HUES48 (cell line): ENCODE measurements around the gene TRAPPC4.
"Not testable (repeated sequence)": the region's sequence is repeated elsewhere in the genome, so short reads cannot be mapped to it uniquely, and the experiment has no call there.

Source experiments
- H3K27ac ChIP-seq: one replicate; pipeline ENCODE4 v1.7.0; 2013; ENCODE audit warnings: low read depth, low read length, inconsistent platforms
- H3K27me3 ChIP-seq: 2 replicates; pipeline ENCODE4 v1.6.1; 2013; ENCODE audit warnings: mild to moderate bottlenecking, low read length; ENCODE audit not compliant: control insufficient read depth, insufficient read depth
- H3K36me3 ChIP-seq: 2 replicates; pipeline ENCODE4 v1.6.1; 2013; ENCODE audit warnings: low read length; ENCODE audit not compliant: control insufficient read depth, insufficient read depth
- H3K4me1 ChIP-seq: 2 replicates; pipeline ENCODE4 v1.6.1; 2013; ENCODE audit warnings: mild to moderate bottlenecking, low read length; ENCODE audit not compliant: control insufficient read depth, insufficient read depth
- H3K4me3 ChIP-seq: 2 replicates; pipeline ENCODE4 v1.5.1; 2013; ENCODE audit warnings: mild to moderate bottlenecking, low read depth, low read length
- H3K9ac ChIP-seq: 2 replicates; pipeline ENCODE4 v1.6.1; 2013; ENCODE audit warnings: mild to moderate bottlenecking, low read depth, low read length, moderate library complexity
- H3K9me3 ChIP-seq: 2 replicates; pipeline ENCODE4 v1.6.1; 2013; ENCODE audit warnings: low read length; ENCODE audit not compliant: control insufficient read depth, insufficient read depth

The TRAPPC4 gene

DNA sequence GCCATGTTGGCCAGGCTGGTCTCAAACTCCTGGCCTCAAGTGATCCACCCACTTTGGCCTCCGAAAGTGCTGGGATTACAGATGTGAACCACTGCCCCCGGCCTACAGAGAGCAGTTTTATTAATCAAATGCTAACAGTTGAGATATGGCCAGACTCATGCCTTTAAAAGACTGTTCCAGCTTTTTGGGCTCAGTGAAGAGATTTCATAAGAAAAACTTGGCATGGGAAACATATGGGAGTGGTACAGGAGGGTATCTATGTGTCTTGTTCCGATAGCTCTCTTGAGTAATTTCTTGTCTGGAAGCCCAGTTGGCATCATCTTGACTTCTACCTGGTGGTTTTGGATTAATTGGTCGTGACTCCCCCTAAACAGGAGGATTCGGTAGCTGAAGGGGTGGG, 20.3 kb downstream of the TRAPPC4 start:
- Histone ChIP-seq H3K4me3 (no peak overlapping the region), H3K9ac (no peak overlapping the region), H3K27ac (no peak overlapping the region), H3K27me3 (no peaks in the 10 kb centered on the region), H3K9me3 (no peaks in the 10 kb centered on the region), H3K36me3 (no peaks in the 10 kb centered on the region), H3K4me1 (no peaks in the 10 kb centered on the region)

- not testable (repeated sequence) for H3K36me3 ChIP-seq, H3K4me1 ChIP-seq, H3K4me3 ChIP-seq, H3K27me3 ChIP-seq, H3K9me3 ChIP-seq, H3K9ac ChIP-seq, H3K27ac ChIP-seq
These were observed 20.9 kb downstream of the TRAPPC4 start for GRCh38 chr11:119039471-119039870.

GRCh38 chr11:119041821-119042514, 23.4 kb downstream of the TRAPPC4 start:
- H3K4me3 ChIP-seq, result no peak overlapping the region
- no peaks in the 10 kb centered on the region for H3K27me3 ChIP-seq
- H3K4me1 ChIP-seq, result peaks cover 6% of the 10 kb centered on the region; the same call in 1 of the 2 replicates
- no peaks in the 10 kb centered on the region for H3K9me3 ChIP-seq
- H3K36me3 ChIP-seq, result peaks cover 27% of the 10 kb centered on the region
- H3K27ac ChIP-seq, result no peak overlapping the region
- H3K9ac ChIP-seq, result no peak overlapping the region

GRCh38 chr11:119042927-119043326, 24.4 kb downstream of the TRAPPC4 start:
- Histone ChIP-seq H3K4me1 (peaks cover 6% of the 10 kb centered on the region; the same call in 1 of the 2 replicates), H3K27ac (no peak overlapping the region), H3K27me3 (no peaks in the 10 kb centered on the region), H3K9ac (no peak overlapping the region), H3K4me3 (no peak overlapping the region), H3K36me3 (peaks cover 37% of the 10 kb centered on the region), H3K9me3 (no peaks in the 10 kb centered on the region)

- Histone ChIP-seq H3K9me3 (no peaks in the 10 kb centered on the region), H3K36me3 (peaks cover 55% of the 10 kb centered on the region), H3K4me3 (no peak overlapping the region), H3K4me1 (peaks cover 6% of the 10 kb centered on the region; the same call in 1 of the 2 replicates), H3K27me3 (no peaks in the 10 kb centered on the region), H3K27ac (no peak overlapping the region), H3K9ac (no peak overlapping the region)
These were observed 26.1 kb downstream of the TRAPPC4 start for GRCh38 chr11:119044708-119045107.

DNA sequence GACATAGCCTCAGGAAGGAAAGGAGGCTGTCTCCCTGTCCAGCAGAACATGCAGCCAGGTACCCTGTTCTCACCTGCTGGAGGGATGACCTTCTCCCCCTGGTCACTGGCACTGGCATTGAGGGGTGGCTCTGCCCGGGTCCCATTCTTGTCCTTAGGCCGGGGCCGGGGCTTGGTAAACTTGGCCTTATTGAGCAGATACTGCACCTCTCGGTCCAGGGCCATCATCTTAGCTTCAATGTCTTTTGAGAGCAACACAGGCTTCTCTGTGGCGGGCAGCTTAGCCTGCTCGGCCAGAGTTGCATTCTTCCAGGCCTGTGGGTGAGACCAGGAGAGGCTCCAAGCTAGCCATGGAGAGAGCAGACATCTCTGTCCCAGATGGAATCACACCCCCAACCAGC, 27.9 kb downstream of the TRAPPC4 start:
- Histone ChIP-seq H3K27me3 (no peaks in the 10 kb centered on the region), H3K36me3 (peaks cover 73% of the 10 kb centered on the region), H3K9ac (no peak overlapping the region), H3K4me1 (peaks cover 6% of the 10 kb centered on the region; the same call in 1 of the 2 replicates), H3K27ac (no peak overlapping the region), H3K9me3 (no peaks in the 10 kb centered on the region), H3K4me3 (no peak overlapping the region)

GRCh38 chr11:119047205-119047604, 28.6 kb downstream of the TRAPPC4 start:
- Histone ChIP-seq H3K9me3 (no peaks in the 10 kb centered on the region), H3K4me1 (peaks cover 6% of the 10 kb centered on the region; the same call in 1 of the 2 replicates), H3K9ac (no peak overlapping the region), H3K36me3 (peaks cover 80% of the 10 kb centered on the region), H3K27ac (no peak overlapping the region), H3K4me3 (no peak overlapping the region), H3K27me3 (no peaks in the 10 kb centered on the region)

GRCh38 chr11:119048644-119049043, 30.1 kb downstream of the TRAPPC4 start:
- Histone ChIP-seq H3K36me3 (peaks cover 94% of the 10 kb centered on the region), H3K4me1 (peaks cover 6% of the 10 kb centered on the region; the same call in 1 of the 2 replicates), H3K4me3 (no peak overlapping the region), H3K27me3 (no peaks in the 10 kb centered on the region), H3K9ac (no peak overlapping the region), H3K27ac (no peak overlapping the region), H3K9me3 (no peaks in the 10 kb centered on the region)

DNA sequence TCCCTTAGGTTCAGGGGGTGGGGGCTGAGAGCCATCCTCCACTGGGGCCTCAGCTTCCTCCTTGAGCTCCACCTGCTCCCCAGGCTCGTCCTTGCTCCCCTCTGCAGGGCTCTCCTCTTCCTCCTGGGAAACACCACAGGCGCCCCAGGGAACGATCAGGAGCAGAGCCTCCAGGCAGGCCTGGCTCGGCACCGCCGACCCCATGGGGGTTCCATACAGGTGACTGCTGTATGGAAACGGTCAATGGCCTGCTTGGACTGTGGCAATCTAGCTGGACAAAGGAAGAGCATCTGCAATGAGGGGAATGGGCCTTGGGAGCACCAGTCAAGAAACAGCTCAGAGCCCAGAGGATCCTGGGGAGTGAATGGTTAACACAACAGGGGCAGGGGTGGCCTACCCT, 30.5 kb downstream of the TRAPPC4 start:
- H3K36me3 ChIP-seq, result peaks cover 99% of the 10 kb centered on the region
- H3K4me1 ChIP-seq, result peaks cover 6% of the 10 kb centered on the region; the same call in 1 of the 2 replicates
- no peaks in the 10 kb centered on the region for H3K27me3 ChIP-seq
- H3K4me3 ChIP-seq, result no peak overlapping the region
- H3K27ac ChIP-seq, result no peak overlapping the region
- H3K9ac ChIP-seq, result no peak overlapping the region
- no peaks in the 10 kb centered on the region for H3K9me3 ChIP-seq

- Histone ChIP-seq H3K4me1 (no peaks in the 10 kb centered on the region), H3K27ac (no peak overlapping the region), H3K27me3 (no peaks in the 10 kb centered on the region), H3K36me3 (peaks cover 91% of the 10 kb centered on the region), H3K4me3 (no peak overlapping the region), H3K9ac (no peak overlapping the region), H3K9me3 (no peaks in the 10 kb centered on the region)
These were observed 33.0 kb downstream of the TRAPPC4 start for GRCh38 chr11:119051440-119052162.

- Histone ChIP-seq H3K36me3 (peaks cover 84% of the 10 kb centered on the region), H3K9ac (no peak overlapping the region), H3K4me3 (no peak overlapping the region)
These were observed 33.7 kb downstream of the TRAPPC4 start for GRCh38 chr11:119052163-119052814.

More at GRCh38 chr11:119052163-119052814, 33.7 kb downstream of the TRAPPC4 start:
- Histone ChIP-seq H3K27ac (no peak overlapping the region), H3K4me1 (no peaks in the 10 kb centered on the region), H3K9me3 (no peaks in the 10 kb centered on the region), H3K27me3 (no peaks in the 10 kb centered on the region)
